HG03439 (cell line): ENCODE results near the gene PFKFB3.
"Not testable (repeated sequence)": the region's sequence is repeated elsewhere in the genome, so short reads cannot be mapped to it uniquely, and the experiment has no call there.

ENCODE experiments used
- ATAC-seq: cut with Tn5 transposase; IDR thresholded peaks from one replicate; pipeline ENCODE4 v1.9.1; 2021; ENCODE audit warnings: mild to moderate bottlenecking, moderate library complexity; ENCODE audit not compliant: unreplicated experiment

The PFKFB3 gene

GRCh38 chr10:6200734-6201515, 1.8 kb upstream of the PFKFB3 start:
- ATAC-seq, result no peak

DNA sequence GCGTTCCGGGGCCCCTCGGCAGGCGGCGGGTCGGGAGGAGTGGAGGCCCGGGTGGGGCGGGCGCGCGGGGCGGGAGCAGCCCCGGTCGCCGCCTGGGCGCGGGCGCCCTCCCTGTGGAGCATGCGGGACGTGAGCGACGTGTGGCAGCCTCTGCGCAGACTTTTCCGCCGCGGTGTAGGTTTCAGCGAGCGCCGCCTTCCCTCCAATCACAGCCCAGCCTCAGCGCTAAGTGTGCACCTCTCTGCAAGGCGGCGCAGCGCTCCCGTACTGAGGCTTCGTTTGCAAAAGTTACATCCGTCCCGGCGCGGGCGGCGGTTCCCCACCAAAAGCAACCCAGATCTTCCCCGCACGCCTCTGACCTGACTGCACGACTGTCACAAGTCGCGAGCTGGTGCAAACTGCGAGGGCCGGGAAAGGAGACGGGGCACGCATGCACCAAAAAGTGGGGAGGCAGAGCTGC, 1.2 kb upstream of the PFKFB3 start:
- ATAC-seq, result peak; percentile 37

DNA sequence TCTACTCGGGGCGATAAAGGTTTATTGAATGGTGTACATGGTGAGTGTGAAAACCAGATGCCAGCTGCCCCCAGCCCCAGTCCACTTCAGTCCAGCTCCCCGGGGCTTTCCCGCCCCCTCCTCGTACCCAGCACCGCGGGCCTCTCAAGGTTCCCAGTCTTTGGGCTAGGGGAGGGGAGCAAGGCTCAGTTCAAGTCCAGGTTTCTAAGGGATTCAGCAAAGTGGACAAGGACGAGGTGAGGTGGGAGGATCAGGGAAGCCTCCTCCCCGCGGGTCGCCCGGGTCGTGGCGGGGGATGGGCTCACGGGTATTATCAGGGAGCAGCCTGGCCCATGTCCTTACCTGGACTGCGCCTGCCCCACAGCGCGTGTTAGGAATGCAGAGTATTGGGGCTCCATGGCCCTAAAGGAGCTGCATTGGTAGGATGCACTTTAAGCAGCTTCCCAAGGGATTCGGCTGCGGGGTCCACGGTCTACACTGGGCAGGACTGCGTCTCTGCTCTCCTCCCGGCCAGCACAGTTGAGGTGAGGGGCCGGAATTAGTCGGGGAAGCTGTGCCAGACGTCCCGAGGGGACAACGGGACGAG, 541 bp upstream of the PFKFB3 start:
- ATAC-seq, result peak; percentile 3

- ATAC-seq, result peak; percentile 42
Observed at GRCh38 chr10:6203331-6204062, 765 bp downstream of the PFKFB3 start.

- ATAC-seq, result no peak
Observed at GRCh38 chr10:6204063-6204340, 1.3 kb downstream of the PFKFB3 start.

DNA sequence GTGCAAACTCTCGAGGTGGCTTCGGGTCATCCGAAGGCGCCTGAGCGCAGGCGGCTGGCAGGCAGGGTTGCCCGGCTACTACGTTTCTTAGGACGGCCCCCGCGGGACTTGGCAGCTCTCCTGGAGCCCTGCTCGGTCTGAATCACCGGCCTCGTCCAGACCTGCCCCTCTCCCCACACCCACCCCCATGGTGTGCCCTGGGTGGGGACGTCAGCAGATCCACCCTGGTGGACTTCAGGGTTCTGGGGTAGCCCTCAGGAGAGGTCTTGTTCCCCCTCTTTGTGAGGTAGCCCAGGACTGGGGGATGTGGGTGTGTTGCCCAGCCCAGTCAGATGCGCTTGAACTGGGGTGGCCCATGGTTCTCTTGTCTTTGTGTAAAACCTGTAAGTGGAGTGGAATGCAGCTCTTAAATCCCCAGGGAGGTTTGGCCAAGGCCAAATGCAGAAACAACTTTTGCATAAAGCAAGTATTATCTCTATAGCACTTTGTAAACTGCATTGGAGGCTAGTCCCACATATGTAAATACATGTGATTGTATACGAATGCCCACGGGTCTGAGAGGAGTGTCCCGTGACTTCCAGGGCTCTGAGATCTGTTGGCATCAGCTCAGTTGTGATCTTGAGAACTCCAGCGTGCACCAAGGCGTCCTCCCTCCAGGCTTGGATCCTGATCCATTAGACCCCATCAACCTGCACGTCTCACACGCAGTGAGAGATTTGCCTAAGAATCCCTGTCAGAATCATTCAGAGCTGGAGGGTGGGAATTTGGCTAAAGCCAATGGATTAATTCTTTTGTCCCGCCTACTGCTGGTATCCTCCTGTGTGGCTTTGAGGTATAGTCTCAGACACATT, 1.8 kb downstream of the PFKFB3 start:
- ATAC-seq, result no peak

GRCh38 chr10:6206486-6206885, 3.8 kb downstream of the PFKFB3 start:
- ATAC-seq, result not testable (repeated sequence)

- ATAC-seq, result no peak
Observed at GRCh38 chr10:6207658-6208057, 4.9 kb downstream of the PFKFB3 start.

- ATAC-seq, result no peak
Observed at GRCh38 chr10:6208799-6209235, 6.1 kb downstream of the PFKFB3 start.

GRCh38 chr10:6211341-6211670, 8.6 kb downstream of the PFKFB3 start:
- no peak for ATAC-seq

GRCh38 chr10:6211671-6212635, 9.2 kb downstream of the PFKFB3 start:
- no peak for ATAC-seq

DNA sequence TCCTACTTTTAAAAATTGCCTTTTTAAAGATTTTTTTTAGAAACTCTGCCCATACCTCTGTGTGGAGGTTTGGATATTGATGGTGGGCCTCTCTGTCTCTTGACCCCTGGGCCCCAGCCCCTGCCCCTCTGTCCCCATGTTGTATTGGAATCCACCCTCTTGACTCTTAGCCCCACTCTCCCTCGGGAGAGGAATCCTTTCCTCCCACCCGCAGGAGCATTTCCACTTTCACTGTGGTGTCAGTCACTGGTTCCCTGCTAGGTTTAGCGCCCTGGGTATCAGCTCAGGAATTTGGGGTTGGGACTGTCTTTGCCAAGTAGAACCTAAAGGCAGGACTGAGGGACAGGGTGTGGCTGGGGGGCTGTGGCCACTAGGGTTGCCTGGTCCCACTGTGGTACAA, 10.1 kb downstream of the PFKFB3 start:
- no peak for ATAC-seq

GRCh38 chr10:6213257-6213905, 10.6 kb downstream of the PFKFB3 start:
- ATAC-seq, result no peak

- no peak for ATAC-seq
Observed at GRCh38 chr10:6213908-6214307, 11.2 kb downstream of the PFKFB3 start.

DNA sequence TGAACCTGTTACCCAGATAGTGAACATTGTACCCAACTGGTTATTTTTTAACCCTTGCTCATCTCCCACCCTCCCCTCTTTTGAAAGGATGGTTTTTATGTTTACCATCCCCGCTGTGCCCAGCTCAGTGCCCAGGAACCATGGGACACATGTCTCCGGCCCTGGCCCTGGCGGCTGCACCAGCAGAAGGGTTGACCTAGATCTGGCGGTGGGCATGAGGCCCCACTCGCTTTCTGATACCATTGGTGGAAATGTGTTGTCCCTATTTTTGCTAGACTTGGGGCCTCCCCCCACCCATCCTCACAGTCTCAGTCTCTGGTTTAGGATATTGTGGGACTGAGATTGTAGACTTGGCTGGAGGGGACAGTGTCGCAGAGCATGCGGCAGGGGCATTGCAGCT, 11.9 kb downstream of the PFKFB3 start:
- no peak for ATAC-seq

DNA sequence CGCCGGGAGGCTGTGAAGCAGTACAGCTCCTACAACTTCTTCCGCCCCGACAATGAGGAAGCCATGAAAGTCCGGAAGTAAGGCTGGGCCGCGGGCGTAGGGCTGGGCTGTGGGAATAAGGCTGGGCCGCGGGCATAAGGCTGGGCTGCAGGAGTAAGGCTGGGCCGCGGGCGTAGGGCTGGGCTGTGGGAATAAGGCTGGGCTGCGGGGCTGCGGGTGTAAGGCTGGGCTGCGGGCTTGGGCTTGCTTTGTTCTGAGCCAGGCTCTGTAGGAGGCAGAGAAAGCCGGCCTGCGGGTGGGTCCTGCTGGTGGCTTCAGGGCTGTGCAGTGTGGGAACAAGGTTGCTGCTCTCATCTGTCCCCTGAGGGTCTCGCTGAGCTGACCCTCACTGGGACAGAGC, 12.5 kb downstream of the PFKFB3 start:
- no peak for ATAC-seq

- no peak for ATAC-seq
Observed at GRCh38 chr10:6215683-6216484, 13.2 kb downstream of the PFKFB3 start.

DNA sequence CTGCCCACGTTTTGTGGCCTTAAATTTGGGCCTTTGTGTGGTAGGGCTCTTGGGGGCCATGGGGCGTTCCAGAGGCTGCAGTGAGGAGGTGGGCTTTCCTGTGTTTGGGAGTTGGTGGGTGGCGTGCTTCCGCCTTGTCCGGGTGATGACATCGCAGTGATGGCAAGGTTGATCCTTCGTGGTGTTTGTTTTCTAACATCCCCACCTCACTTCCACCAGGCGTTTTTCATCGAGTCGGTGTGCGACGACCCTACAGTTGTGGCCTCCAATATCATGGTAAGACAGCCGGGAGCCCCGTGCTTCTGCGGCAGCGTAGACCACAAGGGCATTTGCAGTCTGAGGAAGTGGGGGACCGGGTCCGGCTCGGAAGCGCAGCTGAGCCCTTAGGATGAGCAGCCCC, 14.2 kb downstream of the PFKFB3 start:
- no peak for ATAC-seq

- ATAC-seq, result no peak
Observed at GRCh38 chr10:6217611-6218010, 14.9 kb downstream of the PFKFB3 start.
